ENCODE measurements around the gene NT5DC2. TPM values are rescaled to one million over a fixed set of nuclear protein-coding genes. Genes with fewer than 3 reads are reported as not detected.
A peak's percentile ranks its signal among the peaks of the same experiment; 100 is the strongest.

The NT5DC2 gene
- total RNA-seq, 1 donor from 2014 or later: 60.8 TPM

GRCh38 chr3:52493232-52494017 is 40.2 kb downstream of the NT5DC2 start:
- intact Hi-C loops (cut with micrococcal nuclease): no loop called here
- Mint-ChIP-seq H3K9me3 (no peaks in the 10 kb centered on the region), H3K27ac (no peak overlapping the region), H3K27me3 (ENCODE audit: insufficient read depth) (no peaks in the 10 kb centered on the region), H3K4me3 (no peak overlapping the region), H3K36me3 (ENCODE audit: low read depth) (peaks cover 4% of the 10 kb centered on the region), H3K4me1 (ENCODE audit: low read depth) (no peaks in the 10 kb centered on the region)
- no peak for DNase-seq (ENCODE audit: low spot score)

GRCh38 chr3:52492059-52492458 is 41.6 kb downstream of the NT5DC2 start:
- Mint-ChIP-seq H3K9me3 (no peaks in the 10 kb centered on the region), H3K27ac (no peak overlapping the region), H3K27me3 (ENCODE audit: insufficient read depth) (no peaks in the 10 kb centered on the region), H3K4me1 (ENCODE audit: low read depth) (no peaks in the 10 kb centered on the region), H3K36me3 (ENCODE audit: low read depth) (peaks cover 7% of the 10 kb centered on the region), H3K4me3 (no peak overlapping the region)
- intact Hi-C loops (cut with micrococcal nuclease): no loop called here
- DNase-seq (ENCODE audit: low spot score): no peak

- no peaks in the 10 kb centered on the region for H3K27me3 Mint-ChIP-seq (ENCODE audit: insufficient read depth)
- intact Hi-C loops (cut with micrococcal nuclease): no loop called here
- no peak for DNase-seq (ENCODE audit: low spot score)
- H3K36me3 Mint-ChIP-seq (ENCODE audit: low read depth): peaks cover 7% of the 10 kb centered on the region
- H3K4me3 Mint-ChIP-seq: no peak overlapping the region
- H3K4me1 Mint-ChIP-seq (ENCODE audit: low read depth): no peaks in the 10 kb centered on the region
- H3K9me3 Mint-ChIP-seq: no peaks in the 10 kb centered on the region
- H3K27ac Mint-ChIP-seq: no peak overlapping the region
Measured at GRCh38 chr3:52490939-52491526, 42.6 kb downstream of the NT5DC2 start.

GRCh38 chr3:52490035-52490938 is 43.4 kb downstream of the NT5DC2 start:
- H3K27ac Mint-ChIP-seq: no peak overlapping the region
- H3K4me3 Mint-ChIP-seq: no peak overlapping the region
- no peaks in the 10 kb centered on the region for H3K27me3 Mint-ChIP-seq (ENCODE audit: insufficient read depth)
- DNase-seq (ENCODE audit: low spot score): no peak
- peaks cover 7% of the 10 kb centered on the region for H3K36me3 Mint-ChIP-seq (ENCODE audit: low read depth)
- no peaks in the 10 kb centered on the region for H3K4me1 Mint-ChIP-seq (ENCODE audit: low read depth)
- intact Hi-C loops (cut with micrococcal nuclease): no loop called here
- no peaks in the 10 kb centered on the region for H3K9me3 Mint-ChIP-seq

DNA sequence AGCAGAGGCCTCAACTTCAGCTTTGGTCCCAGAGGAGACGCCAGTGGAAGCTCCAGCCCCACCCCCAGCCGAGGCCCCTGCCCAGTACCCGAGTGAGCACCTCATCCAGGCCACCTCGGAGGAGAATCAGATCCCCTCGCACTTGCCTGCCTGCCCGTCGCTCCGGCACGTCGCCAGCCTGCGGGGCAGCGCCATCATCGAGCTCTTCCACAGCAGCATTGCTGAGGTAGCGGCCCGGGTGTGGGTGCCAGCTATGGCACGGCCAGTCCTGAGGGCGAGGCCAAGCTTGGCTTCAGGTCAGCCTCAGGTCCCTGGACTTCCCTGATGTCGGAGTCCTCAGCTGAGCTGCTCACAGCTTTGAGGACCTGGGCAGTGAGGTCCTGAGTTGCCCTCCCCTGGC is 44.2 kb downstream of the NT5DC2 start:
- no peaks in the 10 kb centered on the region for H3K9me3 Mint-ChIP-seq
- intact Hi-C loops (cut with micrococcal nuclease): no loop called here
- H3K27me3 Mint-ChIP-seq (ENCODE audit: insufficient read depth): no peaks in the 10 kb centered on the region
- peaks cover 7% of the 10 kb centered on the region for H3K36me3 Mint-ChIP-seq (ENCODE audit: low read depth)
- H3K4me1 Mint-ChIP-seq (ENCODE audit: low read depth): no peaks in the 10 kb centered on the region
- no peak overlapping the region for H3K4me3 Mint-ChIP-seq
- no peak for DNase-seq (ENCODE audit: low spot score)
- H3K27ac Mint-ChIP-seq: no peak overlapping the region

DNA sequence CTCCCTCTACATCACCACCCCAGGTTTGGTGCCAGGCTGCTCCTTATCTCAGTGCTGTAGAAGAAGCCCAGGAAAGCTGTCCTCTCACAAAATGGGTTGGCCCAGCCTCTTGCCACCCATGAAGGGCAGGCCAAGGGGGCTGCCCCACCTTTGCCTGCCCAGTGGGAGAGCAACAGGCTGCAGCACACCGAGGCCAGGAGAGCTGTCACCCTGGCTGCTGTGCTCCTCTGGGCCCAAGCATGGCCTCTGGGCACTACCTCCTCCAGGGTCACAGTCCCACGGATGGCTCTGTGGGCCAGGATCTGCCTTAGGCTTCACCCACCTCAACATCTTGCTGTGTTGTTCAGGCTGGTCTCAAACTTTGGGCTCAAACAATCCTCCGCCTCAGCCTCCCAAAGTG is 44.9 kb downstream of the NT5DC2 start:
- no peaks in the 10 kb centered on the region for H3K27me3 Mint-ChIP-seq (ENCODE audit: insufficient read depth)
- intact Hi-C loops (cut with micrococcal nuclease): no loop called here
- no peak overlapping the region for H3K4me3 Mint-ChIP-seq

GRCh38 chr3:52487788-52488691 is 45.6 kb downstream of the NT5DC2 start:
- H3K4me3 Mint-ChIP-seq: no peak overlapping the region
- no peak overlapping the region for H3K27ac Mint-ChIP-seq
- DNase-seq (ENCODE audit: low spot score): no peak
- no peaks in the 10 kb centered on the region for H3K4me1 Mint-ChIP-seq (ENCODE audit: low read depth)
- H3K36me3 Mint-ChIP-seq (ENCODE audit: low read depth): peaks cover 7% of the 10 kb centered on the region
- H3K9me3 Mint-ChIP-seq: no peaks in the 10 kb centered on the region
- intact Hi-C loops (cut with micrococcal nuclease): no loop called here
- no peaks in the 10 kb centered on the region for H3K27me3 Mint-ChIP-seq (ENCODE audit: insufficient read depth)

More for the DNA sequence above, 44.9 kb downstream of the NT5DC2 start:
- Mint-ChIP-seq H3K9me3 (no peaks in the 10 kb centered on the region), H3K4me1 (ENCODE audit: low read depth) (no peaks in the 10 kb centered on the region), H3K27ac (no peak overlapping the region), H3K36me3 (ENCODE audit: low read depth) (peaks cover 7% of the 10 kb centered on the region)
- no peak for DNase-seq (ENCODE audit: low spot score)

DNA sequence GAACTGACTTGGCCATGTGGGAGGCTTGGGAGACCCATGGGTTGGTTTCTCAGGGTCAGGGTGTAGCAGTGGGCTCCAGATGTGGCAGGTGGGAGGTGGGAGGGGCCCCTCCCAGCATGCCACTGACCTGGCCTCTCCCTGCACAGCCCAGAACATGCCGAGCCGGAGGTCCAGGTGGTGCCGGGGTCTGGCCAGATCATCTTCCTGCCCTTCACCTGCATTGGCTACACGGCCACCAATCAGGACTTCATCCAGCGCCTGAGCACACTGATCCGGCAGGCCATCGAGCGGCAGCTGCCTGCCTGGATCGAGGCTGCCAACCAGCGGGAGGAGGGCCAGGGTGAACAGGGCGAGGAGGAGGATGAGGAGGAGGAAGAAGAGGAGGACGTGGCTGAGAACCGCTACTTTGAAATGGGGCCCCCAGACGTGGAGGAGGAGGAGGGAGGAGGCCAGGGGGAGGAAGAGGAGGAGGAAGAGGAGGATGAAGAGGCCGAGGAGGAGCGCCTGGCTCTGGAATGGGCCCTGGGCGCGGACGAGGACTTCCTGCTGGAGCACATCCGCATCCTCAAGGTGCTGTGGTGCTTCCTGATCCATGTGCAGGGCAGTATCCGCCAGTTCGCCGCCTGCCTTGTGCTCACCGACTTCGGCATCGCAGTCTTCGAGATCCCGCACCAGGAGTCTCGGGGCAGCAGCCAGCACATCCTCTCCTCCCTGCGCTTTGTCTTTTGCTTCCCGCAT is 46.4 kb downstream of the NT5DC2 start:
- Mint-ChIP-seq H3K27me3 (ENCODE audit: insufficient read depth) (no peaks in the 10 kb centered on the region), H3K9me3 (no peaks in the 10 kb centered on the region), H3K27ac (no peak overlapping the region), H3K4me3 (no peak overlapping the region), H3K36me3 (ENCODE audit: low read depth) (peaks cover 8% of the 10 kb centered on the region), H3K4me1 (ENCODE audit: low read depth) (no peaks in the 10 kb centered on the region)
- DNase-seq (ENCODE audit: low spot score): no peak
- intact Hi-C loops (cut with micrococcal nuclease): no loop called here

- intact Hi-C loops (cut with micrococcal nuclease): no loop called here
- Mint-ChIP-seq H3K27ac (peak overlapping the region; percentile 44), H3K9me3 (no peaks in the 10 kb centered on the region), H3K27me3 (ENCODE audit: insufficient read depth) (no peaks in the 10 kb centered on the region), H3K4me1 (ENCODE audit: low read depth) (no peaks in the 10 kb centered on the region), H3K4me3 (no peak overlapping the region), H3K36me3 (ENCODE audit: low read depth) (peaks cover 16% of the 10 kb centered on the region)
- no peak for DNase-seq (ENCODE audit: low spot score)
Measured at GRCh38 chr3:52484680-52485461, 48.8 kb downstream of the NT5DC2 start.

DNA sequence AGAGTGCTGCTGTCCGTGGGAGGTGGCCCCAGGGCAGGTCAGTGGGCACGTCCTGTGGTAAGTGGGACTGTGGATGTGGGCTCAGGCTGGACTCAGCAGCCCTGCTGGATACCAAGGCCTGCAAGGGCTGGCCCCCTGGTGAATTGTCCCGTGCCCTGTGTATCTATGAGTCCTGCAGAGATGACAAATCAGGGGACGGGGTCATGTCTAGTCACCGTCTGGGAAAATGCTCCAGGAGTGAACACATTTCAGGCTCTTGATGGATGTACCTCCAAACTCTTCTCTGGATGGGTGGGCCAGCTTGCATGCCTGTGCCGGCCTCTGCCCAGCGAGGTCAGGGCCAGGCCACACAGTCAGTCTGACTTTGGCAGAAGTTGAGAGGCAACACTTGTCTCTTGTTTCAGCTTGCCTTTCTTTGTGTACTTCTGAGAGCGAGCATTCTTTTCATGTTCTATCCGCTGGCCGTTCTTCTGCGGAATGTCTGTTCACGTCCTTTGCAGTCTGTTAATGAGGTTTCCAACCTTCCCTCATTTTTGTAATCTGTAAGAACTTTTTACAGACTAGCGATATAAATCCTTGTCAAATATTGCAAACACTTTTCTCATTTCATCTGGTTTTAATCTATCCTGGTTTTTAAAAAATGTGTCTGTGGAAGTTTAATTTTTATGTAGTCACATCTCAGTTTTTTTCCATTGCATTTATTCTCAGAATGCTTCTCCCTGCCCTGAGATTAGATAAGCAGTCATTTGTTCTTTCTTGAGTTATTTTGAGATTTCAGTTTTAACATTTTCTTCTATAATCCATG is 49.9 kb downstream of the NT5DC2 start:
- no peak for DNase-seq (ENCODE audit: low spot score)
- intact Hi-C loops (cut with micrococcal nuclease): no loop called here
- no peaks in the 10 kb centered on the region for H3K4me1 Mint-ChIP-seq (ENCODE audit: low read depth)
- peaks cover 17% of the 10 kb centered on the region for H3K36me3 Mint-ChIP-seq (ENCODE audit: low read depth)
- H3K4me3 Mint-ChIP-seq: no peak overlapping the region
- H3K27ac Mint-ChIP-seq: no peak overlapping the region
- H3K9me3 Mint-ChIP-seq: no peaks in the 10 kb centered on the region
- no peaks in the 10 kb centered on the region for H3K27me3 Mint-ChIP-seq (ENCODE audit: insufficient read depth)

GRCh38 chr3:52483081-52483480 is 50.6 kb downstream of the NT5DC2 start:
- no peaks in the 10 kb centered on the region for H3K27me3 Mint-ChIP-seq (ENCODE audit: insufficient read depth)

More at GRCh38 chr3:52483081-52483480, 50.6 kb downstream of the NT5DC2 start:
- Mint-ChIP-seq H3K4me3 (no peak overlapping the region), H3K36me3 (ENCODE audit: low read depth) (peaks cover 21% of the 10 kb centered on the region), H3K4me1 (ENCODE audit: low read depth) (no peaks in the 10 kb centered on the region), H3K27ac (no peak overlapping the region), H3K9me3 (no peaks in the 10 kb centered on the region)
- DNase-seq (ENCODE audit: low spot score): no peak
- intact Hi-C loops (cut with micrococcal nuclease): no loop called here
